ENCODE data around the gene RTN3. TPM values are rescaled to one million over a fixed set of nuclear protein-coding genes. Genes with fewer than 3 reads are reported as not detected.

RTN3 gene
- total RNA-seq, 1 donor from 2014 or later: 140 TPM

DNA sequence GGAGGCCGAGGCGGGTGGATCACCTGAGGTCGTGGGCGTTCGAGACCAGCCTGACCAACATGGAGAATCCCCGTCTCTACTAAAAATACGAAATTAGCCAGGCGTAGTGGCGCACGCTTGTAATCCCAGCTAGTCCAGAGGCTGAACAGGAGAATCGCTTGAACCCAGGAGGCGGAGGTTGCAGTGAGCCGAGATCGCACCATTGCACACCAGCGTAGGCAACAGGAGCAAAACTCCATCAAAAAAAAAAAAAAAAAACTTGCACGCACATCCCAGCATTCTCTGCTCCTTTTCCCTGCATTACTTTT is 9.2 kb upstream of the RTN3 start:
- ATAC-seq (no peak), DNase-seq (no peak)
- intact Hi-C loops (cut with DNase I): no loop called here
- Histone ChIP-seq H3K9me3 (no peaks in the 10 kb centered on the region), H3K36me3 (no peaks in the 10 kb centered on the region), H3K4me3 (peak overlapping the region; percentile 94), H3K27me3 (ENCODE audit: low read depth) (no peaks in the 10 kb centered on the region), H3K27ac (peak overlapping the region; percentile 99), H3K4me1 (peaks cover 35% of the 10 kb centered on the region)
- TF ChIP-seq, protein P1, sequence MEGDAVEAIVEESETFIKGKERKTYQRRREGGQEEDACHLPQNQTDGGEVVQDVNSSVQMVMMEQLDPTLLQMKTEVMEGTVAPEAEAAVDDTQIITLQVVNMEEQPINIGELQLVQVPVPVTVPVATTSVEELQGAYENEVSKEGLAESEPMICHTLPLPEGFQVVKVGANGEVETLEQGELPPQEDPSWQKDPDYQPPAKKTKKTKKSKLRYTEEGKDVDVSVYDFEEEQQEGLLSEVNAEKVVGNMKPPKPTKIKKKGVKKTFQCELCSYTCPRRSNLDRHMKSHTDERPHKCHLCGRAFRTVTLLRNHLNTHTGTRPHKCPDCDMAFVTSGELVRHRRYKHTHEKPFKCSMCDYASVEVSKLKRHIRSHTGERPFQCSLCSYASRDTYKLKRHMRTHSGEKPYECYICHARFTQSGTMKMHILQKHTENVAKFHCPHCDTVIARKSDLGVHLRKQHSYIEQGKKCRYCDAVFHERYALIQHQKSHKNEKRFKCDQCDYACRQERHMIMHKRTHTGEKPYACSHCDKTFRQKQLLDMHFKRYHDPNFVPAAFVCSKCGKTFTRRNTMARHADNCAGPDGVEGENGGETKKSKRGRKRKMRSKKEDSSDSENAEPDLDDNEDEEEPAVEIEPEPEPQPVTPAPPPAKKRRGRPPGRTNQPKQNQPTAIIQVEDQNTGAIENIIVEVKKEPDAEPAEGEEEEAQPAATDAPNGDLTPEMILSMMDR (IDR thresholded peaks at IDR 0.05): no peak

DNA sequence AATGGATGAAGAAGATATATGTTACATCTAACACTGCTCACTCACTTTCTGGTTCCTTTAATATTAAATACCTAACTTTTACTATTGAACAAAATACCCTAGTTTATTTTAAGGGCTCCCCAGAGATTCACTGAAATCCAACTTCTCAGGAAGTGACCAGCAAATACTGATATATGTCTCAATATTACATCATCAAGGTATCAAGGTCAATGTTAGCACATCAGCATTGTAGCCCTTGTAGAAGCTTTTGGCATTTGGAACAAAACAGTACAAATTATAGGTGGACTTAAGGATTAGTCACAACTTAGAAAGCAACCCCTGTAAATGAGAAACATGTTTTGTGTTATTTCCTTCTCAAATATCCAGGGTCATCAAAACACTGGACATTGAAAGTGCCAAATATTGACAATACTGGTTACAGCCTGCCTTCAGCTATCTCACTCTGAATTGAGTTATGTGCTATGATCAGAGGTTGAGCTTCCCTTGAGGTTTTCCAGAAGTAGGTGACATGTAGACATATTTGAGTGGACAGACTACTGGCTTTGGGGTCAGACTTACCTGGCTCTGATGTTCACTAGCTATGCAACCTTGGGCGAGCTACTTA is 8.3 kb upstream of the RTN3 start:
- intact Hi-C loops (cut with DNase I): no loop called here
- ATAC-seq (no peak), DNase-seq (no peak)
- Histone ChIP-seq H3K4me3 (no peak overlapping the region), H3K9me3 (no peaks in the 10 kb centered on the region), H3K4me1 (peaks cover 27% of the 10 kb centered on the region), H3K27ac (no peak overlapping the region), H3K27me3 (ENCODE audit: low read depth) (no peaks in the 10 kb centered on the region), H3K36me3 (no peaks in the 10 kb centered on the region)
- TF ChIP-seq, protein P1 (IDR thresholded peaks at IDR 0.05): no peak

DNA sequence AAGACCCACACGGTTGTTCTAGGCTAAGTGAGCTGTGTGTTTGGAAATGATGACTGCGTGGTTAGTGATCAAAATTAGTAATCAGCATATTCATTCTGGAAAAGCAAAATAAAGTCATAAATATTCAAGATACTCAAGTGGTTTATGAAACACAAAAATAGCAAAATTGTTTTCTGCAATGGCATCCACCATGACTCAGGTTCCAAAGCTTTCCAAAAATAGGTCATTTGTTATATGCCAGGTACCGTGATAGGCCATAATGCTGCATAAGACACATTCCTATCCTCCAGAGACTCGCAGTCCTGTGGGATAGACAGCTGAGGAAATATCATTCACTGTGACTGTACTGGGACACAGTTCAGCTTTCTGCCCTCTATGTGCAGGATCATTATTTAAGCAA is 7.7 kb upstream of the RTN3 start:
- H3K4me1 ChIP-seq: peaks cover 22% of the 10 kb centered on the region
- no peaks in the 10 kb centered on the region for H3K27me3 ChIP-seq (ENCODE audit: low read depth)
- intact Hi-C loops (cut with DNase I): no loop called here
- no peak overlapping the region for H3K27ac ChIP-seq
- no peaks in the 10 kb centered on the region for H3K36me3 ChIP-seq
- ATAC-seq: no peak
- no peak for DNase-seq
- no peaks in the 10 kb centered on the region for H3K9me3 ChIP-seq
- no peak overlapping the region for H3K4me3 ChIP-seq
- TF ChIP-seq, protein P1 (IDR thresholded peaks at IDR 0.05): no peak

DNA sequence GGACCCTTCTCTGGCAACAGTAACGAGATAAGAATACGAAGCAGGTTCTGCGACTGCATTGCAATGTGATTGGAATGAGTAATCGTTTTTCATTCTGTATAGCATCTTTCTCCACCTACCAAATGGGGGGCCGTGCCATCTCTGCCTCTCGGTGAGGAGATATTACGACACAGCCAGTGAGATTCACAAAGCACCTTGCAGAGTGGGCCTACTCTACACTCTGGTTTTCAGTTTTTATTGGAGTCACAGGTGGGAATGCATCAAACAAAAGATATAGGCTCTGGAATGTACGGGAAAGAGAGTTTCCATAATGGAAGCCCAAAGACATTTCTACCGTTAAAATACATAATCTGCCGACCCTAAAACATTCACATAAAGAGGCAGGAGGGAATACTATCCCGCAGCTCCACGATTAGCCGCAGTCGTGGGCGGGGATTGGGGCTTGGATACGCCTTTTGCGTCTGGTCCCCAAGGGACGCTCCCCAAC is 423 bp upstream of the RTN3 start:
- TF ChIP-seq, protein P1 (IDR thresholded peaks at IDR 0.05): no peak
- Histone ChIP-seq H3K27me3 (ENCODE audit: low read depth) (no peaks in the 10 kb centered on the region), H3K36me3 (no peaks in the 10 kb centered on the region), H3K4me3 (peak overlapping the region; percentile 72), H3K4me1 (peaks cover 14% of the 10 kb centered on the region), H3K27ac (peak overlapping the region; percentile 88), H3K9me3 (no peaks in the 10 kb centered on the region)
- peak; percentile 1 for ATAC-seq
- no peak for DNase-seq
- intact Hi-C loops (cut with DNase I): no loop called here

DNA sequence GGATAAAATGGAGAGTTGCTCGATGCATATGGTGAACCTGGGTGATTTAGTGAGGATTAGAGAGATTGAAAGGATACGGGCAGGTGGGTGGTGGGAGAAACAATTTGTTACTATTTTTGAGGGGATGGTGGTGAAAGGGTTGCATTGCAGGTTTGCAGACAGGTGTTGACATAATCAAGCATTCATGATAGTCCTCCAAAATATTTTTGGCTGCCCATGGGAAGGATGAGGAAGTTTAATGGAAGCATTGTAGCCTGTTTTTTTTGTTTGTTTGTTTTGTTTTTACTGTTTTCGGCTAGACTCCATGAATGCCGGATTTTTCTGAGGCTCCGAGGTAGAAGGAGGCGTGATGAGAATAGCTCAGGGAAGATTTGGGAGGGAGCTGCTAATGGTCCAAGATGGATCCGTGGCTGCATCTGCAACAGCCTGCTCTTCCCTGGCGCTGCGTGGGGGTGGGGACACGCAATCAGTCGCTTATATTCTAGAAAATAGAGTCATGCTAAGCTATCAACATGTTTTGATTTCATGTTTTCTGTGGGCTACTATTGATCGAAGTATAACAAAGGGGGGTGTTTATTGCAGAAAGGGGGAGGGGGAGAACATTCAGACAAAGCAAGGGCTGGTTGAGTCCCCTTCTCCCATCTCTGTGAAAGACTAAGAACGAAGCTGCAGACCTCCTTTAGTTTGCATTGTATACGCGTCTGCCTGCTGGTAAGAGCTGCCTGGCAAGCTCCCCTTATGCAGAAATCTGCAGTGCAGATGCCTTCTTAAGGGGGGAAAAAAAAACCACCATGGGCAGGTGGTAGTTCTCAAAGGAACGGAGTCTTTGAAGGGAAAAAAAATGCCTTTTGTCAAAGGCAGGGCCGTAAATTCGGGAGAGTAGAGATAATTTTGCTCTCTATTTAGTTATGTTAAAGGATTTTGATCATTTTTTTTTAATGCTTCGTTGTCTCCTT is 1.0 kb downstream of the RTN3 start:
- peak in 1 of 2 donors; percentile 9 for ATAC-seq

More for the DNA sequence above, 1.0 kb downstream of the RTN3 start:
- H3K27me3 ChIP-seq (ENCODE audit: low read depth): no peaks in the 10 kb centered on the region
- TF ChIP-seq, protein P1 (IDR thresholded peaks at IDR 0.05): no peak
- peak; percentile 55 for DNase-seq
- peak overlapping the region; percentile 88 for H3K27ac ChIP-seq
- H3K4me3 ChIP-seq: peak overlapping the region; percentile 72
- no peaks in the 10 kb centered on the region for H3K36me3 ChIP-seq
- H3K9me3 ChIP-seq: no peaks in the 10 kb centered on the region
- intact Hi-C loops (cut with DNase I): no loop called here
- peaks cover 14% of the 10 kb centered on the region for H3K4me1 ChIP-seq

All from lower lobe of right lung (tissue), 2 donors.